Esophagus muscularis mucosa (tissue), 4 donors: Measurements from ENCODE around the gene ECE1. TPM values are rescaled to one million over a fixed set of nuclear protein-coding genes. Genes with fewer than 3 reads are reported as not detected.

Experiments used
- DNase-seq: peaks from one replicate; pipeline ENCODE4 v3.0.0-alpha.2; 2017; ENCODE audit errors: extremely low spot score
- H3K27ac ChIP-seq, 4 donors: fragments of 200-600 bp; sonication (generic); replicated peaks in 1 of 4; 1 replicate in 3 of 4; 2 replicates in 1 of 4; pipeline ENCODE4 v1.5.1; 2016 to 2019; ENCODE audit warnings: mild to moderate bottlenecking in 1 of 4
- H3K27me3 ChIP-seq, 4 donors: fragments of 200-600 bp; sonication (generic); one replicate each; pipeline versions ENCODE4 v1.5.1 to v1.6.0; 2016 to 2019
- H3K36me3 ChIP-seq, 4 donors: fragments of 200-600 bp; sonication (generic); one replicate each; pipeline ENCODE4 v1.5.1; 2016 to 2019
- H3K4me1 ChIP-seq, 4 donors: fragments of 200-600 bp; sonication (generic); one replicate each; pipeline ENCODE4 v1.5.1; 2016 to 2019
- H3K4me3 ChIP-seq, 4 donors: fragments of 200-600 bp; sonication (generic); 1 replicate in 2 of 4; 2 replicates in 2 of 4; pipeline ENCODE4 v1.5.1; 2016 to 2019; ENCODE audit warnings: mild to moderate bottlenecking in 4 of 4, moderate library complexity in 1 of 4
- H3K9me3 ChIP-seq, 4 donors: fragments of 200-600 bp; sonication (generic); 1 replicate in 3 of 4; 2 replicates in 1 of 4; pipeline ENCODE4 v1.5.1; 2016 to 2019
- CTCF ChIP-seq, 3 experiments: fragments of 200-600 bp in 2 of 3; fragments of 450-650 bp in 1 of 3; sonication (generic) in 2 of 3; IDR thresholded peaks; one replicate each; pipeline ENCODE4 v1.5.1; 2017 to 2019; ENCODE audit warnings: antibody characterized with exemption in 3 of 3, mild to moderate bottlenecking in 2 of 3, moderate library complexity in 1 of 3
- EP300 ChIP-seq: sonication (generic); formaldehyde crosslinking; IDR thresholded peaks from one replicate; pipeline ENCODE4 v1.6.1; 2017; ENCODE audit warnings: antibody characterized with exemption
- POLR2A ChIP-seq: fragments of 450-650 bp; IDR thresholded peaks from one replicate; pipeline ENCODE4 v1.6.1; 2017; ENCODE audit warnings: antibody characterized with exemption, moderate library complexity, mild to moderate bottlenecking, low read depth
- POLR2AphosphoS5 ChIP-seq, 2 donors: sonication (generic); formaldehyde crosslinking; IDR thresholded peaks; one replicate each; pipeline ENCODE4 v1.6.1; 2017; ENCODE audit warnings: antibody characterized with exemption in 2 of 2
- WGBS: methylation state at CpG from one replicate; pipeline ENCODE4 v1.1.5; 2018; 5-methylcytosine and 5-hydroxymethylcytosine counted together
- intact Hi-C: fragments of 100-400 bp; cut with DNase I; formaldehyde crosslinking; loops from one replicate; pipeline ENCODE4 v1.15.1; 2023
- total RNA-seq, 4 donors: library from RNA; depleted of rRNA; stranded (reverse); fragments of >200 nt; gene quantifications; one replicate each; pipeline versions ENCODE4 v1.1.0 to v1.2.1, GENCODE V29; 2016

ECE1 gene
- total RNA-seq, 4 donors from 2014 or later: 53.6 to 101 (median 80.7) TPM

GRCh38 chr1:21333824-21334213 lies 43.6 kb upstream of the ECE1 start:
- H3K36me3 ChIP-seq: peaks cover 0 to 9% (median 0%) of the 10 kb centered on the region in 4 donors
- TF ChIP-seq CTCF (IDR thresholded peaks at IDR 0.05) (no peak), EP300 (no peak), POLR2AphosphoS5 (IDR thresholded peaks at IDR 0.05) (no peak)
- H3K9me3 ChIP-seq: no peaks in the 10 kb centered on the region
- peak overlapping the region; percentile 54 to 76 (median 73) for H3K27ac ChIP-seq
- 100% methylated on average over 4 of the region's 5 CpGs for WGBS
- no peak for DNase-seq
- H3K27me3 ChIP-seq: no peaks in the 10 kb centered on the region
- H3K4me3 ChIP-seq: peak overlapping the region in 1 of 4 donors; percentile 51
- intact Hi-C loops: loop anchor here (5.0 kb wide), 1 partner anchor 42 kb away; the partner anchor contains the start of gene ECE1
- H3K4me1 ChIP-seq: peaks cover 78 to 95% (median 90%) of the 10 kb centered on the region in 4 donors

- no peak for TF ChIP-seq POLR2AphosphoS5 (IDR thresholded peaks at IDR 0.05)
- no peak for TF ChIP-seq CTCF (IDR thresholded peaks at IDR 0.05)
- TF ChIP-seq POLR2A: no peak
- no peak for TF ChIP-seq EP300
- 70% methylated on average over 8 of the region's 8 CpGs for WGBS
- intact Hi-C loops: loop anchor here (5.0 kb wide), 1 partner anchor 40 kb away; the partner anchor contains the start of gene ECE1
- Histone ChIP-seq H3K4me3 (no peak overlapping the region), H3K27ac (peak overlapping the region; percentile 54 to 76 (median 62)), H3K9me3 (no peaks in the 10 kb centered on the region), H3K36me3 (peaks cover 0 to 9% (median 0%) of the 10 kb centered on the region in 4 donors), H3K27me3 (no peaks in the 10 kb centered on the region), H3K4me1 (peaks cover 67 to 91% (median 83%) of the 10 kb centered on the region in 4 donors)
- no peak for DNase-seq
Observed at GRCh38 chr1:21332554-21333311, 42.5 kb upstream of the ECE1 start.

- peak overlapping the region; percentile 43 to 70 (median 54) for H3K27ac ChIP-seq
- no peaks in the 10 kb centered on the region for H3K9me3 ChIP-seq
- H3K27me3 ChIP-seq: no peaks in the 10 kb centered on the region
- WGBS: 54% methylated on average over 9 of the region's 9 CpGs
- H3K4me3 ChIP-seq: no peak overlapping the region
- peaks cover 0 to 9% (median 0%) of the 10 kb centered on the region in 4 donors for H3K36me3 ChIP-seq
- TF ChIP-seq POLR2AphosphoS5 (IDR thresholded peaks at IDR 0.05) (no peak), POLR2A (no peak), EP300 (no peak), CTCF (IDR thresholded peaks at IDR 0.05) (no peak)
- intact Hi-C loops: loop anchor here (5.0 kb wide), 1 partner anchor 40 kb away; the partner anchor contains the start of gene ECE1
- no peak for DNase-seq
- H3K4me1 ChIP-seq: peaks cover 66 to 91% (median 83%) of the 10 kb centered on the region in 4 donors
Observed at GRCh38 chr1:21331752-21332478, 41.7 kb upstream of the ECE1 start.

GRCh38 chr1:21330544-21330943 lies 40.3 kb upstream of the ECE1 start:
- TF ChIP-seq CTCF (IDR thresholded peaks at IDR 0.05): no peak
- no peak for TF ChIP-seq POLR2AphosphoS5 (IDR thresholded peaks at IDR 0.05)
- no peak for TF ChIP-seq EP300
- TF ChIP-seq POLR2A: no peak
- Histone ChIP-seq H3K9me3 (no peaks in the 10 kb centered on the region), H3K27me3 (no peaks in the 10 kb centered on the region), H3K36me3 (peaks cover 0 to 9% (median 0%) of the 10 kb centered on the region in 4 donors), H3K27ac (no peak overlapping the region), H3K4me1 (peaks cover 66 to 91% (median 83%) of the 10 kb centered on the region in 4 donors), H3K4me3 (no peak overlapping the region)
- intact Hi-C loops: loop anchor here (5.0 kb wide), 1 partner anchor 38 kb away; the partner anchor contains the start of gene ECE1
- 81% methylated on average over 2 of the region's 2 CpGs for WGBS
- DNase-seq: no peak
